SK-N-SH (cell line): ENCODE data around the gene ABCA6. TPM values are rescaled to one million over a fixed set of nuclear protein-coding genes. Genes with fewer than 3 reads are reported as not detected.

Experiments
- CTCF ChIA-PET: fragments of 300-600, 350-600 bp; formaldehyde crosslinking; extraction: SDS; loops from one replicate; lab custom pipeline; 2021; lab: Yijun Ruan, JAX
- POLR2A ChIA-PET: fragments of 350-600 bp; sonication (Branson Sonifier 250); formaldehyde crosslinking; extraction: SDS; loops from one replicate; lab custom pipeline; 2020; ENCODE audit warnings: antibody characterized with exemption, inconsistent platforms; lab: Yijun Ruan, JAX
- DNase-seq: peaks from one replicate; pipeline ENCODE4 v3.0.0; 2012
- H2AFZ ChIP-seq: fragments of 200-600 bp; sonication (generic); 2 replicates; pipeline ENCODE4 v1.8.1; 2016; ENCODE audit warnings: antibody characterized with exemption, mild to moderate bottlenecking, low read depth
- H3F3A ChIP-seq: fragments of 200-600 bp; sonication (generic); replicated peaks from 2 replicates; pipeline ENCODE3; 2016; ENCODE audit warnings: antibody characterized with exemption, mild to moderate bottlenecking; ENCODE audit not compliant: insufficient read depth
- H3K27ac ChIP-seq, 2 experiments: fragments of 200-500 bp in 1 of 2; fragments of 200-600 bp in 1 of 2; sonication (Bioruptor generic) in 1 of 2; sonication (generic), shearing (Covaris generic) in 1 of 2; 2 replicates each; pipeline versions ENCODE4 v1.5.1 to v1.6.1; 2014 to 2016; ENCODE audit warnings: low read depth in 2 of 2, inconsistent platforms in 1 of 2, low read length in 1 of 2, mild to moderate bottlenecking in 1 of 2, mixed read lengths in 1 of 2
- H3K27me3 ChIP-seq: fragments of 200-600 bp; sonication (generic), shearing (Covaris generic); 2 replicates; pipeline ENCODE4 v1.6.1; 2016; ENCODE audit warnings: mixed run types; ENCODE audit not compliant: insufficient read depth
- H3K36me3 ChIP-seq, 2 experiments: fragments of 200-500 bp in 1 of 2; fragments of 200-600 bp in 1 of 2; sonication (Bioruptor generic) in 1 of 2; sonication (generic) in 1 of 2; replicated peaks in 1 of 2; 2 replicates each; pipeline versions ENCODE3 to v1.5.1; 2014 to 2016; ENCODE audit warnings: low read length in 1 of 2, mild to moderate bottlenecking in 1 of 2; ENCODE audit not compliant: insufficient read depth in 2 of 2, control insufficient read depth in 1 of 2
- H3K4me1 ChIP-seq, 2 experiments: fragments of 200-500 bp in 1 of 2; fragments of 200-600 bp in 1 of 2; sonication (Bioruptor generic) in 1 of 2; sonication (generic), shearing (Covaris generic) in 1 of 2; 2 replicates each; pipeline versions ENCODE4 v1.5.1 to v1.6.1; 2014 to 2016; ENCODE audit warnings: low read depth in 1 of 2, low read length in 1 of 2, mixed run types in 1 of 2; ENCODE audit not compliant: insufficient read depth in 2 of 2, control insufficient read depth in 1 of 2
- H3K4me2 ChIP-seq: fragments of 200-600 bp; sonication (generic), shearing (Covaris generic); 2 replicates; pipeline ENCODE4 v1.6.1; 2017; ENCODE audit warnings: mixed run types
- H3K4me3 ChIP-seq, 2 experiments: fragments of 200-500 bp in 1 of 2; fragments of 200-600 bp in 1 of 2; sonication (Bioruptor generic) in 1 of 2; sonication (generic), shearing (Covaris generic) in 1 of 2; 2 replicates each; pipeline versions ENCODE4 v1.5.1 to v1.8.1; 2014 to 2016; ENCODE audit warnings: low read depth in 2 of 2, inconsistent platforms in 1 of 2, low read length in 1 of 2, mild to moderate bottlenecking in 1 of 2, mixed read lengths in 1 of 2, moderate library complexity in 1 of 2
- H3K79me2 ChIP-seq: fragments of 200-600 bp; sonication (generic); 2 replicates; pipeline ENCODE4 v1.8.1; 2017; ENCODE audit warnings: mild to moderate bottlenecking; ENCODE audit not compliant: insufficient read depth
- H3K9ac ChIP-seq: fragments of 200-600 bp; sonication (generic); 2 replicates; pipeline ENCODE4 v1.6.1; 2017; ENCODE audit warnings: mixed run types
- H3K9me2 ChIP-seq: fragments of 200-600 bp; sonication (generic); 2 replicates; pipeline ENCODE4 v1.6.1; 2017; ENCODE audit warnings: mixed run types
- H3K9me3 ChIP-seq: fragments of 200-600 bp; sonication (generic); 2 replicates; pipeline ENCODE4 v1.6.1; 2017; ENCODE audit warnings: mixed run types, mild to moderate bottlenecking, moderate library complexity
- H4K20me1 ChIP-seq: fragments of 200-600 bp; sonication (generic); 2 replicates; pipeline ENCODE4 v1.6.1; 2017; ENCODE audit warnings: mild to moderate bottlenecking, mixed run types; ENCODE audit not compliant: insufficient read depth
- ELF1 ChIP-seq: IDR thresholded peaks from 2 replicates; pipeline ENCODE4 v1.4.0; 2012
- FOXJ3 ChIP-seq: sonication (generic); formaldehyde crosslinking; IDR thresholded peaks from 2 replicates; pipeline ENCODE4 v1.5.1; 2020; ENCODE audit warnings: mild to moderate bottlenecking, missing genetic modification reagents
- IRF3 ChIP-seq: fragments of 150-350 bp; IDR thresholded peaks from 2 replicates; pipeline ENCODE4 v1.6.1; 2016; ENCODE audit warnings: mild to moderate bottlenecking, low read depth, low read length
- MEF2A ChIP-seq: IDR thresholded peaks from 2 replicates; pipeline ENCODE4 v1.4.0; 2012; ENCODE audit warnings: low read depth, borderline replicate concordance
- PBX3 ChIP-seq: IDR thresholded peaks from 2 replicates; pipeline ENCODE4; 2012
- POLR2AphosphoS5 ChIP-seq: IDR thresholded peaks from 2 replicates; pipeline ENCODE4 v1.6.1; 2012; ENCODE audit warnings: low read depth, low read length
- RAD21 ChIP-seq: IDR thresholded peaks from 2 replicates; pipeline ENCODE4 v1.6.1; 2012; ENCODE audit warnings: mild to moderate bottlenecking, low read length
- REST ChIP-seq: IDR thresholded peaks from 2 replicates; pipeline ENCODE4 v1.6.1; 2012; ENCODE audit warnings: mild to moderate bottlenecking, low read depth, low read length, moderate library complexity
- RXRA ChIP-seq: IDR thresholded peaks from 2 replicates; pipeline ENCODE4 v1.4.0; 2012; ENCODE audit warnings: low read depth, mild to moderate bottlenecking, borderline replicate concordance
- SIN3A ChIP-seq: IDR thresholded peaks from 2 replicates; pipeline ENCODE4 v1.6.1; 2012; ENCODE audit warnings: low read depth, mild to moderate bottlenecking, low read length, moderate library complexity, borderline replicate concordance
- USF1 ChIP-seq: IDR thresholded peaks from 2 replicates; pipeline ENCODE4 v1.4.0; 2012; ENCODE audit warnings: low read depth, borderline replicate concordance
- USF2 ChIP-seq: fragments of 150-350 bp; IDR thresholded peaks from 2 replicates; pipeline ENCODE4 v1.6.1; 2017; ENCODE audit warnings: antibody characterized with exemption, low read length, low read depth, borderline replicate concordance
- YY1 ChIP-seq: IDR thresholded peaks from 2 replicates; pipeline ENCODE4 v1.4.0; 2012; ENCODE audit warnings: low read depth, mild to moderate bottlenecking
- WGBS: methylation state at CpG from one replicate; pipeline ENCODE4 v1.1.6; 2017; ENCODE audit warnings: low lambda C conversion rate; 5-methylcytosine and 5-hydroxymethylcytosine counted together
- polyA plus RNA-seq, 3 experiments: library from polyadenylated mRNA; depleted of rRNA; stranded (reverse); fragments of >200 nt; gene quantifications; 2 replicates each; pipeline ENCODE4 v1.2.3, GENCODE V29; 2012

The ABCA6 gene
- polyA plus RNA-seq, 1 of the 3 experiments (the other 2 are of a cell fraction): 0.15 TPM

- DNase-seq: no peak
- Histone ChIP-seq H3K36me3 (no peaks in the 10 kb centered on the region), H3K79me2 (no peaks in the 10 kb centered on the region), H3K9me3 (no peaks in the 10 kb centered on the region; the same call in 1 of the 2 replicates), H3K27me3 (no peaks in the 10 kb centered on the region), H3K9me2 (no peaks in the 10 kb centered on the region), H3K4me3 (no peak overlapping the region), H2AFZ (no peak overlapping the region), H3K27ac (no peak overlapping the region), H3K9ac (no peak overlapping the region), H3K4me2 (no peak overlapping the region), H4K20me1 (no peaks in the 10 kb centered on the region), H3K4me1 (no peaks in the 10 kb centered on the region; a peak in 1 of 4 replicates), H3F3A (no peaks in the 10 kb centered on the region)
- CTCF ChIA-PET: no interaction called here
- TF ChIP-seq YY1: no peak
- TF ChIP-seq MEF2A: no peak
- no peak for TF ChIP-seq SIN3A
- no peak for TF ChIP-seq IRF3
- no peak for TF ChIP-seq REST
- TF ChIP-seq RXRA: no peak
- no peak for TF ChIP-seq USF1
- POLR2A ChIA-PET: no interaction called here
- WGBS: 21% methylated on average over 10 of the region's 10 CpGs
Observed at GRCh38 chr17:69105907-69106730, 35.6 kb downstream of the ABCA6 start.

GRCh38 chr17:69103557-69104233 lies 38.0 kb downstream of the ABCA6 start:
- no peaks in the 10 kb centered on the region for H3F3A ChIP-seq
- H3K27me3 ChIP-seq: no peaks in the 10 kb centered on the region
- H4K20me1 ChIP-seq: no peaks in the 10 kb centered on the region
- POLR2A ChIA-PET: no interaction called here
- H3K79me2 ChIP-seq: no peaks in the 10 kb centered on the region
- no peak for DNase-seq
- H3K9me2 ChIP-seq: no peaks in the 10 kb centered on the region
- H3K4me3 ChIP-seq: no peak overlapping the region
- H3K9ac ChIP-seq: no peak overlapping the region
- H3K9me3 ChIP-seq: no peaks in the 10 kb centered on the region
- no peak overlapping the region for H3K27ac ChIP-seq
- H3K4me2 ChIP-seq: no peak overlapping the region
- 17% methylated on average over 9 of the region's 9 CpGs for WGBS
- no peak overlapping the region for H2AFZ ChIP-seq
- H3K36me3 ChIP-seq: no peaks in the 10 kb centered on the region
- CTCF ChIA-PET: interaction anchor here (0.6 kb wide), 1 partner anchor 197 kb away, joined by 4 read pairs; no protein-coding TSS in a partner anchor
- no peaks in the 10 kb centered on the region; a peak in 1 of 4 replicates for H3K4me1 ChIP-seq
- TF ChIP-seq PBX3 (no peak), FOXJ3 (no peak), USF2 (no peak), IRF3 (no peak), USF1 (no peak), POLR2AphosphoS5 (no peak), ELF1 (no peak), RAD21 (no peak), YY1 (no peak)
